NCI-H510A (cell line): ENCODE data around the gene OGFR.

Experiments
- DNase-seq: peaks from one replicate; lab custom pipeline; 2025; lab: John Stamatoyannopoulos, UW

OGFR gene

GRCh38 chr20:62826646-62827310, 22.1 kb downstream of the OGFR start:
- no peak for DNase-seq

GRCh38 chr20:62827311-62828038, 22.8 kb downstream of the OGFR start:
- no peak for DNase-seq

- no peak for DNase-seq
These were observed 23.4 kb downstream of the OGFR start for GRCh38 chr20:62828051-62828450.

GRCh38 chr20:62828511-62829230, 24.0 kb downstream of the OGFR start:
- DNase-seq, result no peak

- DNase-seq, result no peak
These were observed 24.9 kb downstream of the OGFR start for GRCh38 chr20:62829231-62830230.

GRCh38 chr20:62830251-62830650, 25.6 kb downstream of the OGFR start:
- DNase-seq, result no peak

- no peak for DNase-seq
These were observed 26.2 kb downstream of the OGFR start for GRCh38 chr20:62830821-62831220.

- no peak for DNase-seq
These were observed 26.7 kb downstream of the OGFR start for GRCh38 chr20:62831361-62831788.

GRCh38 chr20:62831854-62832211, 27.2 kb downstream of the OGFR start:
- no peak for DNase-seq

- no peak for DNase-seq
These were observed 27.7 kb downstream of the OGFR start for GRCh38 chr20:62832212-62832922.

- DNase-seq, result no peak
These were observed 28.3 kb downstream of the OGFR start for GRCh38 chr20:62832951-62833391.

- DNase-seq, result no peak
These were observed 30.5 kb downstream of the OGFR start for GRCh38 chr20:62834967-62835730.

GRCh38 chr20:62835931-62836861, 31.6 kb downstream of the OGFR start:
- no peak for DNase-seq

- no peak for DNase-seq
These were observed 32.4 kb downstream of the OGFR start for GRCh38 chr20:62836967-62837490.

GRCh38 chr20:62837790-62838127, 33.1 kb downstream of the OGFR start:
- DNase-seq, result no peak

- DNase-seq, result no peak
These were observed 33.7 kb downstream of the OGFR start for GRCh38 chr20:62838128-62838891.

GRCh38 chr20:62839261-62839660, 34.6 kb downstream of the OGFR start:
- DNase-seq, result no peak

GRCh38 chr20:62839816-62840215, 35.2 kb downstream of the OGFR start:
- DNase-seq, result no peak
